HG02759 (cell line): ENCODE measurements around the gene HMGXB3.
"Not testable (repeated sequence)": the region's sequence is repeated elsewhere in the genome, so short reads cannot be mapped to it uniquely, and the experiment has no call there.

Experiments used
- ATAC-seq: cut with Tn5 transposase; IDR thresholded peaks from one replicate; pipeline ENCODE4 v1.9.1; 2021; ENCODE audit warnings: mild to moderate bottlenecking, moderate library complexity; ENCODE audit not compliant: unreplicated experiment

The HMGXB3 gene

DNA sequence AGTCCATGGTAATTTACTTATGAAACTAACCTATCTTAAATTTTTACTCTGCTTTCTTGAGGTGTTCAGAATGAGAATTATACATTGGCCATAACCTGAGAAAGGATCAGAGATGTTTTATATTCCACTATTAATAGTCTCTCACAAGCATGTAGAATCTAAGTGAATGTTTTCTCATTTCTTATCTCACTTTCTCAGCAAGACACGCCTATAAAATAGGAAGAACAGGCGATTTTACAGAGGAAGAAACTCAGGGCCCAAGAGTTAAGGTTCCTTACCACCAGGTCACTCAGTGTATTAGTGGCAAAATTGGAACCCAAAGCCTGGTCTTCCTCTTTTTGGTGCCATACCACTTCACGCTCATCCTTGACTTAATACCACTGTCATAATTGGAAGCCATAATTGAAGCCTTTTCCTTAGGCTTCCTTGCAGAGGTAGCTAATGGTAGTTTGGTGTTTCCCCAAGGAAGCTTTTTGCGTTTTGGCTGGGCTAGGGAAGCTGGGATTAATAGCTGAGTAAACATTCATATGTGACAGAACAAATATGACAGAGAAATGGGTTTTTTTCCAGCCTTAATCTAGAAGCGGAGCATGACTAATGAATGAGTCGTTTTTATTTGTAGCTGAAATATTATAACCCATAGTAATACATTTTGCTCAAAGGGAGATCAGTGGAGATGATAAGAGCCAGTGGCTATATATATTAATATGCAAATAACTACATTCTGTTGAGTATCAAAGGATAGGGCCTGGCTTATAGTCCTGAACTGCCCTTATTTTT is 16.9 kb downstream of the HMGXB3 start:
- ATAC-seq = no peak

DNA sequence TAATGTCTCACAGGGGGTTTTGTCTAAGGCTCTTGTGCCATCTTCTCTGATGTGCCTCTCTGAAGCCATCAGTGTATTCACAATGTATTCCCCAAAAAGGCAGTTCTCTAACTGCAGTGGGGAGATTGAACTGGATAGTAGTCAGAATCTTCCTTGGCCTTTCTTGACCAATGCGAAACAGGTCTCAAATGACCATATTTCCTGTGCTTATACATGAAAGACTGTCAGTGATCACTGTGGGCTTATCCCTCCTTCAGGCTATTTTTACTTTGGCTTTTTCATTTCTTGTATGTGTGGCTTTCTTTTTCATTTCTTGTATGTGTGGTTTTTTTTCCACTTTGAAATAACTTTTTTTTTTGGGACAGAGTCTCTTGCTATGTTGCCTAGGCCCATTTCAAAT is 19.7 kb downstream of the HMGXB3 start:
- no peak for ATAC-seq

DNA sequence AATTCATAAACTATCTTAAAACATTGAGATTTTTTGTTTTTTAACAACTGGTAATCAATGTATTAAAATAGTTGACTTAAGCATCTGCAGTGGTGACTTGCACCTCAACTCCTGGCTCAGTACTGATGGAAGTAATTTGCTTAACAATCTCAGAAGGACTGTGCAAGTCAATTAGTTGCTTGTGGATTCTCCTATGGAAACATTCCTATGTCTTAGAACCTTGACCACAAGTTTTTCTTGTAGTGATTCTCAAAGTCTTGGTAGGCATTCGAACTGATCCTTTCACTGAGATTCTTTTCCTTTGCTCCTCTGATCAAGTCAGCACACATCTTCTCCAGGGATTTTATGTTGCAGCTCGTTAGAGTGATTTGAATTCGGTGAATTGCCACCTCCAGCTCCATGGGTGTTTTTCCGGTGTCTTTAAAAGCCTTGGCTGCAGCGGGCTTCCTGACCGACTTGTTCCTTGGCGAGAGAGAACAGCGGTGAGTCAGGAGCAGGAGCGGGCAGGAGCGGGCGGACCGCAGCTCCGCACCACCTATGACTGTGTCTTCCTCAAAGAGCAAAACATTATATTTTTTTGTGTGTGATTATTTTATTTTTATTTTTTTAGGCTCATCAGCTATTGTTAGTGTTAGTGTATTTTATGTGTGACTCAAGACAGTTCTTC is 21.1 kb downstream of the HMGXB3 start:
- ATAC-seq = no peak

DNA sequence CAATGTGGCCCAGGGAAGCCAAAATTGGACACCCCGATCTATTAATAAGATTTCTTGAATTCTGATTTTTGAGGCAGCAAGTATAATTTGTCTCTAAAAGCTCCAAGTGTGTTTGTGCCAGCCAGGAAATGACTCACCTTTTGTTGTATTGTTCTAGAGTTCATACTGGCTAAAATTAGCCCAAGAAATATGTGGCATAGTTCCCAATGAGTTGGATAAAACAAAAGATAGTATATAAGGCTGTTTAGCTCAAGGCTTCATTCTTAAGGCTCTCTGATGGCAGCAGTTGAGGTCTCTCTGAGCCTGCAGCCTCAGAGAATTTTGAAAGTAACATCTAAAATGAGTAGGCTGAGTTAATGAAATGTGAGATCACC is 21.6 kb downstream of the HMGXB3 start:
- ATAC-seq = no peak

DNA sequence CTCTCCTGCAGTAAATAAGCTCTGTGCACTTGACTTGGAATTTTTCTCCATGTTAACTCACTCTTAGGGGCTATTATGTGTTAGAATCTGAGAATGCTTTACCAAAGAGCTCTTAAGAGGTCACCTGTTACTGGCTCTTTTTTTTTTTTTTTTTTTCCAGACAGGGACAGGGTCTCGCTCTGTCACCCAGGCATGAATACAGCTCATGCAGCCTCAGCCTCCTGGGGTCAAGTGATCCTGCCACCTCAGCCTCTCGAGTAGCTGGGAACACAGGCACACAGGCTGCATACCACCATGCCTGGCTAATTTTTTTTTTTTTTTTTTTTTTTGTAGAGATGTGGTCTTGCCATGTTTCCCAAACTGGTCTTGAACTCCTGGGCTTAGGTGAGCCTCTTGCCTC is 22.1 kb downstream of the HMGXB3 start:
- ATAC-seq = no peak

DNA sequence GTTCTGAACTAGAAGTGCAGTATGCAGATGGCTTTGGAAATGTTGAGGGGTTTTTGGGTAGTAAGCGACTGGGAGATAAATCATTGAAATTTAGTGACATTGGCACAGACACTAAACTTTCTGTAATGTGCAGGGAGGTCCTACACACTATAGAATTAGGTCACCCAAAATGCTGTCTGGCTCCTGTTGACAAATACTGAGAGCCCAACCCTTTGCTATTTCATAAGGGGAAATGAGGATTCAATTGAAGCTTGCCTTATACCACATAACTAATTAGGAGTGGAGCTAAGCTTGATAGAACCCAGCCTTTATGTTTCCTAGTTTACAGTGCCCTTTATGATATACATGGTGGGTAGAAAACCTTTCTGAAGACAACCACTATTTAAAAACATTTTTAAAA is 22.6 kb downstream of the HMGXB3 start:
- ATAC-seq = no peak

DNA sequence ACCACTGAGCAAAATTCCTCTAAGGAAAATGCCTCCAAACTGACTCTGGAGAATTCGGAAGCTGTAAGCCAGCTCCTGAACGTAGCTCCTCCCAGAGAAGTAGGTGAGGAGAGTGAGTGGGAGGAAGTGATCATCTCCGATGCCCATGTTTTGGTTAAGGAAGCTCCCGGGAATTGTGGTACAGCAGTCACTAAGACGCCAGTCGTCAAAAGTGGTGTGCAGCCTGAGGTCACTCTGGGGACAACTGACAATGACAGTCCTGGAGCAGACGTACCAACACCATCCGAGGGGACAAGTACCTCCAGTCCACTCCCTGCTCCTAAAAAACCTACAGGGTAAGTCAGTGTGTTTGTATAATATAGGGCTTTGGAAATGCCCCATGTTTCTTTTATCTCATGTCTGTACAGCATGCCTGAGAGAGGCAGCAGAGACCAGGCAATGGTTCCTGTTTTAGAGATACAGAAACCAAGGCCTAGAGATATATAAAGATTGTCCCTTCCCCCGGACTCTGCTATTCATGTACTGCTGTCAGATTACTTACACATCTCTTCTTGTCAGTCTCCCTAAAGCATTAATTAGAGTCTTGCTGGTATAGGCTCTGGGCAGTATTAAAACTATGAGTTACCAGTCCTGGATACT is 23.9 kb downstream of the HMGXB3 start:
- no peak for ATAC-seq

DNA sequence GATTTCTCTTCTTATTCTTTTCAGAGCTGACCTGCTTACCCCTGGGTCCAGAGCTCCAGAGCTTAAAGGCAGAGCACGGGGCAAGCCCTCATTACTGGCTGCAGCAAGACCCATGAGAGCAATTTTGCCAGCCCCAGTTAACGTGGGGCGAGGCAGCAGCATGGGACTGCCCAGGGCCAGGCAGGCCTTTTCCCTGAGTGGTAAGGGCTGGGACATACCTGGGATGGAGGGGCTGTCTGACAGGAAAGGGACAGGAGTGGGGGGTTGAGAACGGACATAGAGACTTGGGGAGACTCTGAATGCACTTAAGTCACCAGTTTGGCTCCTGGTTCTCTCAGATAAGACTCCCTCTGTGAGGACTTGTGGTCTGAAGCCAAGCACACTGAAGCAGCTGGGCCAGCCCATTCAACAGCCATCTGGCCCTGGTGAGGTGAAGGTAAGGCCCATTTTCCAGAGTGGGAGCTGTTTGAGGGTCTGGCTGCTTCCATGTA is 26.2 kb downstream of the HMGXB3 start:
- ATAC-seq = no peak

DNA sequence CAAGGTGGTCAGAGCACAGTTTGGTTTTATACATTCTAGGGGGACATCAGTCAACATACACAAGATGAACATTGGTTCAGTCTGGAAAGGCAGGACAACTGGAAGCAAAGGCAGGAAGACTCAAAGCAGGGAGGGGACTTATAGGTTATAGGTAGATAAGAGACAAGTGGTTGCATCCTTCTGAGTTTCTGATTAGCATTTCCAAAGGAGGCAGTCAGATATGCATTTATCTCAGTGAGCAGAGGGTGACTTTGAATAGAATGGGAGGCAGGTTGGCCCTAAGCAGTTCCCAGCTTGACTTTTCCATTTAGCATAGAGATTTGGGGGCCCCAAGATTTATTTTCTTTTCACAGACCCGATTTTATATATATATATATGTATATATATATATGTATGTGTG is 27.5 kb downstream of the HMGXB3 start:
- ATAC-seq = not testable (repeated sequence)

DNA sequence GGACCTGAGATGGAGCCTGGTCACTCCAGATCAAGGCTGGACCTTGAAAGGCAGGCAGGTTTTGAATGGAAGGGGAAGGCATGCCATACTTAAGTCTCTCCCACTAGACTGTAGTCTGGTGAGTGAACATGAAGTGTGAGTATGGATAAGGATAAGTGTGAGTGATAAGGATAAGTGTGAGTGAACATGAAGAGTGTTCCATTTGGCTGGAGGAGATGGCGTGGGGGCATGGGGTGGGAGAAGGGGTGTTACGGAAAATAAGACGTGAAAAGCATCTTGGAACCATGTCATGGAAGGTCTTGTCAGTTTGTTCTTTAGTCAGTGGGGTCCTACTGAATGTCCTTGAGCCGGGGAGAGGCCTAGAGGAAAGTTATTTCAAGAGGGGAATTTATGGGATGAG is 32.8 kb downstream of the HMGXB3 start:
- no peak for ATAC-seq

DNA sequence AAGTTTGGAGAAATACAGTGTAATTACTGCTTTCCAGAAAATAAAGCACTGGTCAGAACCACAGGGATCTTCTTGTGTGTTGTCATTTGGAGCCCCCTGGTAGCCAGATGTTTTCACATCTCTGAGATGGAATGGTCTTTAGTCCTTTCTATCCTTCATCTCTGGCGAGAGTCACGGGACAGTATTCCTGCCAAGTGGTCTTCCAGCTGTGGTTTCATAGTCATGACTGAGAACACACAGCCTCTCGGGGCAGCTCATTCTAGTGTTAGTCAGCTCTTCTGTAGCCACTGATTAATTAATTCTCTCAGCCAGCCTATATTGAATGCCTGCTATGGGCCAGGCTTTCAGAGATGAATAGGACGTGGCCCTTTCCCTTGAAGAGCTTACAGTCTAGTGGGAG is 34.1 kb downstream of the HMGXB3 start:
- no peak for ATAC-seq

DNA sequence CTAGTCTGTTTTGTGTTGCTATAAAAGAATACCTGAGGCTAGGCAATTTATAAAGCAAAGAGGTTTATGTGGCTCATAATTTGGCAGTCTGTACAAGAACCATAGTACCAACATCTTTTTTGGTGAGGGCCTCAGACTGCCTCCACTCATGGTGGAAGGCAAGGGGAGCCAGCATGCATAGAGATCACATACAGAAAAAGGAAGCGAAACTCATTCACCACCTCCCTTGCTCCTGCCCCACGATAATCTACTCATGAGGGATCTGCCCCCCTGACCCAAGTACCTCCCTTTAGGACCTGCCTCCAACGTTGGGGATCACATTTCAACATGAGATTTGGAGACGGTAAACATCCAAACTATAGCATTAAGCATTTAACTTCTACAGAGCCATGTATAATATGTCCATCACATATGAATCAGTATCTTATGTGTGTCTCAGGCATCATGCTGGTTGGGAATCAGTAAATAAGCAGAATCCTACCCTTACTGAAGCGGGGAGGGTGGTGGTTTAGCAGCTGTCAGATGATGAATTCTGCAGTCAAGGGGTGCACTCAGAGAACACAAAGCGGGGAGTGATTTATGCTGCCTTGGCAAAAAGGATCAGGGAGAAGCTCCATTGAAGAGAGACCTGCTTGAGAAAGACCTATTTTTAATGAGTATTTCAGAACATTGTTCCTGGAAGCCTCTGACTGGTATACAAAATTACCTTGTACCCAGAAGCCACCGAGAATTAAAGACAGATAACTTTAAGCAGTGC is 34.8 kb downstream of the HMGXB3 start:
- peak; percentile 97 for ATAC-seq

DNA sequence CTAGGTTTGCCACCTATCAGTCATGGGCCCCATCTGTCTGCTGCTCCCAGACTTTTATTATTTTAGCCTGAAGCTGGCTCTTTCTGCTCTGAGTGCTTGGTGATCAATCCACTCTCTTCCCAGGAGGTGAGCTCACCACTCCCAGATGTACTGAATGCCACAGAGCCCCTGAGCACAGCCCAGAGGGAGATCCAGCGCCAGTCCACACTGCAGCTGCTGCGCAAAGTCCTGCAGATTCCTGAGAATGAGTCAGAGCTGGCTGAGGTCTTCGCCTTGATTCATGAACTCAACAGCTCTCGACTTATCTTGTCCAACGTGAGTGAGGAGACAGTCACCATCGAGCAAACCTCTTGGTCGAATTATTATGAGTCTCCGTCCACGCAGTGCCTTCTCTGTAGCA is 36.0 kb downstream of the HMGXB3 start:
- no peak for ATAC-seq

DNA sequence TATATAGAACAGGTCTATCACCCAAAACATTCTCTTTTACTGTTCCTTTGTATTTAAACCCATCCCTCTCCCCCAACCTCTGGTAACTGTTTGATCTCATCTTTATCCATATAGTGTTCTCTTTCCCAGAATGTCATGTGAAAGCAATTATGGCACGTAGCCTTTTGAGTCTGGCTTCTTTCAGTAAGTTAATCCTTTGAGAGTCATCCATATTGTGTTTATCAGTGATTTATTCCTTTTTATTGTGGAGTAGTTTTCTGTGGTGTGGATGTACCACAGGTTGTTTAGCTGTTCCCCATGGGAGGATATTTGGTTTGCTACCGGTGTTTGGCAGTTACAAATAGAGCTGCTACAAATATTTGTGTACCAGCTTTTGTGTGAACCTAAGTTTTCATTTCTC is 38.0 kb downstream of the HMGXB3 start:
- no peak for ATAC-seq

DNA sequence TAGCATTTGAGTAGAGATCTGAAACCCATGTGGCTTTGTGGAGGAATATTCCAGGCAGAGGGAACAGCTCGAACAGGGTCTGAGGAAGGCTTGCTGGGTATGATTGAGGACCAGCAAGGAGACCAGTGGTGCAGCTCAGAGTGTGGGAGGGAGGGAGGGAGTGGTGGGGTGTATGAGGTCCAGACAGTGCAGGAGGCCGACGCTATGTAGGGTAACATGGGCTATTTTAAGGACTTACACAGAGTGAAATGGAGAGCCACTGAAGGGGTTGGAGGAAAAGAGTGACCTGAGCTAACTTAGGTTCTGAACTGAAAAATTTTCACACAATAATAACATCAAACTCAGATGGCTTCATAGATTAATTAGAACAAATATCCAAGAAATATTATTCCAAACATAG is 41.9 kb downstream of the HMGXB3 start:
- ATAC-seq = no peak

DNA sequence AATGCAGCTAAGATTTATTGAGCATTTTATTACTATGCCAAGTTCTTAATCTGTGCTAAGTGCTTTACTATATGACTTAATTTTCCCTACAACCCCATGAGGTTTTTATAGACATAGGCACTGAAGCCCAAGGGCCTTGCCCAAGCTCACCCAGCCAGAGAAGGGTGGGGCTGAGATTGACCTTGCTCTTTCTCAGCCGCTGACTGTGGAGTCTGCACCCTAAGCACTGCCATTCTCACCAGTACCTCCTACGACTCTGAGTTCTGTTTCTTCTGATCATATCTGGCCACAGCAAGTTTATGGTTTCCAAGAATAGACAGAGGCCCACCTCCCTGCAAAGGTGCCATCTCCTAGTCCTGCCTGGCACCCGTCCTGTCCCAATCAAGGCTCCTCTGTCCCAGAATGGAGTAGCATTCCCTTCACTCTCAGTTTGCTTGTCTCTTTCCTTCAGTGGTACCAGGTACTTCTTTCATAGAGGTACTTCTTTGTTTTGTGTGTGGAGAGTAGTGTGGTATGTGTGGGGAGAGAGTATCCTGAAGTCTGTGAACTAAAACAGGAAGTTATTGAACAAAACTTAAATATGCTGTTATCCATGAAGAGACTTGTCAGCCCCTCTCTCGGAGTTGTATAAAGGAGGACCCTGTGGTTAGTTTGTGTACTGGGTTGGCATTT is 43.3 kb downstream of the HMGXB3 start:
- no peak for ATAC-seq

DNA sequence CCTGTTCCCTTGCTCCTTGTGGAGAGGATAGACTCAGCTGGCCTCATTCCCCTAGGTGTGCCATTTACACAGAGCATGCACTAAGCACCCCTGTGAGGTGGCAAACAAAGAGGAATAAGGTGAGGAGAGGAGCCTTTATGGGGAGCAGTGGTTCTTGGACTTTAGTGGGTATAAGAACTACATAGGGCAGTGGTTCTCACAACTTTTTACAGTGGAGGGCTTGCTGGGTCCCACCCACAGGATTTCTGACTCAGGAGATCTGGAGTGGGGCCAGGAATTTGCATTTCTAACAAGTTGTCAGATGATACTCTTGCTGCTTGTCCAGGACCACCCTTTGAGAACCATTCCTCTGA is 43.8 kb downstream of the HMGXB3 start:
- ATAC-seq = no peak

DNA sequence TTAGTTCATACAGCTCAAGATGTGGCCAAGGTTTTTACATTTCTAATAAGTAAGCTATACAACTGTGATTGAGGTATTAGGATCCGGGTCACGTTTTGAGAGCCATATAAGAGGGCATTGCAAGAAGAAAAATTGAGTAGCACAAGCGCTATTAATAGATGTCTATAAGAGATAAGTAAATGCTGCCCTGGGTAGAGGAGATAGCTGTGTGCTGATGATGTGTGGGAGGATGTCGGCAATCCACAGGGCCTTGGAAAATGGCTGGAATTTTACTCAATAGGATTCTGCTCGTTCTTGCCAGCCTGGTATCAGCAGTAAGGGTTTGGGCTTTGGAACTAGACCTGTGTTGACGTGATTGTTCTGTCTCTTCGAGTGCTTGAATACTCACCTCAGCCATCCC is 44.2 kb downstream of the HMGXB3 start:
- ATAC-seq = no peak

DNA sequence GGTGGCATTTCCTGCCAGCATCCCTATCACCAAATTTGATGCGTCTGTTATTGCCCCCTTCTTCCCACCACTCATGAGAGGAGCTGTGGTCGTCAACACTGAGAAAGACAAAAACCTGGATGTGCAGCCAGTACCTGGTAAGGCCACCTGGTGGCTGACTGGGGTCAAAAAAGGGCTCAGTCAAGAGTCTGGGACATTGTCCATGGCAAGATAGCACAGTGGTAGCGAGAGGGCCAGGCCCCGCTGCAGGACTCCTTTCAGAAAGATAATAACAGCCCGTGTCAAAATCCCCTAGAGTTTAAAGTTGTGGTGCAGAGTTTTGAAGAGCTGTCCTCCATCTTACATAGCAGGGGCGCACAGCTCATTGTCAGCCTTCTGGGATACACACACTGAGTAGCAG is 45.0 kb downstream of the HMGXB3 start:
- ATAC-seq = no peak

DNA sequence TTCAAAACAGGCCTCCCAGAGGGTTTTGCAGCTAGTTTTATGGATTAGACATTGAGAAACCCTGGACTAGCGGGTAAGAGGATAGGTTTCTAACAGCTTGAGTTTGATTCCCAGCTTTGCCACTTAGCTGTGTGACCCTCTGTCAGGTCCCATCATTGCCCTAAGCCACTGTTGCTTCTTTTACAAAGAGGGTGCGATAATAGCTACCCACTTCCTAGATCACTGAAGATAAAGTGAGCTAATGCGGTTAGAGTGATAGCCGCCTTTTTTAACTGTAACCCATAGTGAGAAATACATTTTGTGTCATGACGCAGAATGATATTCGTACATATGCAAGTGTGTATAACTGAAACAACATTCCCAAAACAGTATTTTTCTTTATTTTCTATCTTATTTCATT is 45.5 kb downstream of the HMGXB3 start:
- ATAC-seq = no peak
